GM21447 (cell line): ENCODE data around the gene ALDH18A1.

Experiments used
- ATAC-seq: cut with Tn5 transposase; IDR thresholded peaks from one replicate; pipeline ENCODE4 v1.9.1; 2021; ENCODE audit not compliant: unreplicated experiment

Gene ALDH18A1

DNA sequence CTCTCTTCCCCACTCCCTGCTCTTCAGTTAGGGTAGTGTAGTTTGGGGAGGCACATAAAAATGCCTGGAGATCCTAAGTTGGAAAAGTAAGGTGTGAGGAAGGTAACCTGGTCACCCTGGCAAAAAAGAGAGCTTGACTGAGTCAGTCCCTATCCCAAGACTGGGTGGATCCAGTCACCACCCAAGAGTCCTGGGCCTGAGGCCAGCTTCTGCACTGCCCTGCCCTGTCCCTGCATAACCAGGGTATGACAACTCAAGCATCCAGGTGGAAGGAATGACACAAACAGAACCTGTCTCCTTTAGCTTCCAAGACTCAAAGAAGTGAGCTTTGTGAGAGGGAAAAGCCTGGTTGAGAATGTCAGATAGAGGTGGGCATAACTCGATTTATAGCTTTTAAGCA, 68.5 kb downstream of the ALDH18A1 start:
- no peak for ATAC-seq

DNA sequence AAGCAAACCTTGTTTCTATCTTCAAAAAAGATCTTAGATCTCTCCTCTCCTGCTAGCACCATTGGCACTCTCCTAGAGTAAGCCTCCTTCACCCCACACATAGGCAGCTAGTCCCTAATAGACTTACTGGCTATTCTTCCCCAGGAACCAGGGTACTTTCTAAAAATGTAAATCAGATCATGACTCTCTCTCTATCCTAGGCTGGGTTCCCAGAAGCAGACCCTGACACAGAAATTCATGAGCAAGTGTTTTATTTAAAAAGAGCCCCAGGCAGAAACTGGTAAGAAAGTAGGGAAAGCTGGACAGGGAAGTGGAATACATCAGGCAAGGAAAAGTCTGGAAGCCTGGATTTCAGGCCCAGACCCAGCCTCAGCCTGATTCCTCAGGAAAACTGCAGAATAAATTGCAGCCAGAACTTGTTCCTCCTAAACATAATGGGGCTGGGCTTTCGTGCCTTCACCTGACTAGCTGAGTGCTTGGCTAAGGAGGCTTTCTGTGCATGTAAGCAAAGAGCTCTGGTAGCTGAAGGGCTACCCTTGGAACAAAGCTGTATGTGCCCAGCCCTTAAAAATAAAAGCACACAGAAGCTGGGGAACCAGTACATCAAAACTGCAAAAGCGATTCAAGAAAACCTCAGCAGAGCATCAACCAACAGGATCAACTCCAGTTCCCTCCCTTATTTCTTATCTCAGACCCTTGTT, 76.5 kb downstream of the ALDH18A1 start:
- no peak for ATAC-seq

DNA sequence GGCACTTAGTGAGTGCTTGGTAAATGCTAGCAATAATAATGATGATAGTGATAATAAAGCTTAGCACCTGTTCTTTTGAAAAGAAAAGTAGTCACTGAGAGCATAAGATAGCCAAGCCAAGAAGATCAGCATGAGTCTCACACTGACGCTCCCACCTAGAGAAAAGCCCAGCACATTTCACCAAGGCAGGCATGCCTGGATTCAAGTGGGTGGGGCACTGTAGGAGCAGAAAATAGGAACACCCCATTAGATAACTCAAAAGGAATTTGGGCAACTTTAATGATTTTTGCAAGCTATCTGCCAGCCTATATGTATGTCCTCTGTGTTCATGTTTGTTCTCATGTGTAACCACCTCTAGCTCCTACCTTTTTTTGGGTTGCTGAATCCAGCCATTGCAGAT, 77.2 kb downstream of the ALDH18A1 start:
- no peak for ATAC-seq

DNA sequence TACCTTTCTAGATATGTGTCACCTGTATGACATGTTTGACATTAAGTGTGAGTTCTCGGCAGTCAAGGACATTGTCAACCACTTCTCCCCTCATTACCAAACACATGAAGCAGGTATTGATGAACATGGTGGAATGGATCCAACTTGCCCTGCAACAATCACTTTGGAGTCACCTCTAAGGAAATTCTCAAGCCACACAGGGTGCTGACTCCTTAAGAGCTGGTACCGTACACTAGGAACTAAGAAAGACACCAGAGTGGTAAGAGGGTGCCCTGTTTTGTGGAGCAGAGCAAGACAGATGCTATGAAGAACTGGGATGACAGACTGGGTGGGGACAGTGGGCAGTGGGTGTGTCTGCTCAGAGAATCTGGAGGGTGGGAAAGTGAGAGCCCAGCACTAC, 77.9 kb downstream of the ALDH18A1 start:
- no peak for ATAC-seq

DNA sequence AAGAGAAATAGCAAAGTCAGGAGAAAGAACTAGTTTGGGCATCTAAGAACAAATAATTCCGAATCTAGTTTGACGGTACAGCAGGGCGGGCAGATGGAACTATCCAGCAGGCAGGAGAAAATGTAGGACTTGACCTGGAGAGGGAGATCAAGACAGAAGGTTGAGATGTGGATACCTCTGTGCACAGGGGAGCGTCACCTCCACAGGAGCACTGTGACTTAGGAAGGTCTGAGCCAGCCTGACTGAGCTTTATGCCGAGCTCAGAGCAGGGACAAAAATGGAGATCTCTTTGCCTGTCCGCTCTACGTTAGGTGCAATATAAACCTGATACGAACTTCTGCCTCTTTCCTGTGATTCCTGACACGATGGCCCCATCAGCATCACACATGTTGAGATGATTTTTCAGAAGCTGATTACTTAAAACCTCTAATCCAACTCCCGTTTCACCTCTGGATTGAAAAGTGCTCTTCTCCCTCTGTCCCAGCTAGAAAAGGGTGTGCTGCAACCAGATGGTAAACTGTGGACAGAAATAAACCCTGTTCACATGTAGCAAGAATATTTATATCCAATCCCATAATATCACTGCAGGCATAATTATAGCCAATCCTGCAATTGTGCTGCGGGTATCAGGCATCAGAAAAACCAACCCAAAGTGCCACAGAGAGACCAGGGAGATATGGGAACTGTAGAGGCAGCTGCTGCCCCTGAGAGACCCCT, 81.7 kb downstream of the ALDH18A1 start:
- ATAC-seq = no peak

DNA sequence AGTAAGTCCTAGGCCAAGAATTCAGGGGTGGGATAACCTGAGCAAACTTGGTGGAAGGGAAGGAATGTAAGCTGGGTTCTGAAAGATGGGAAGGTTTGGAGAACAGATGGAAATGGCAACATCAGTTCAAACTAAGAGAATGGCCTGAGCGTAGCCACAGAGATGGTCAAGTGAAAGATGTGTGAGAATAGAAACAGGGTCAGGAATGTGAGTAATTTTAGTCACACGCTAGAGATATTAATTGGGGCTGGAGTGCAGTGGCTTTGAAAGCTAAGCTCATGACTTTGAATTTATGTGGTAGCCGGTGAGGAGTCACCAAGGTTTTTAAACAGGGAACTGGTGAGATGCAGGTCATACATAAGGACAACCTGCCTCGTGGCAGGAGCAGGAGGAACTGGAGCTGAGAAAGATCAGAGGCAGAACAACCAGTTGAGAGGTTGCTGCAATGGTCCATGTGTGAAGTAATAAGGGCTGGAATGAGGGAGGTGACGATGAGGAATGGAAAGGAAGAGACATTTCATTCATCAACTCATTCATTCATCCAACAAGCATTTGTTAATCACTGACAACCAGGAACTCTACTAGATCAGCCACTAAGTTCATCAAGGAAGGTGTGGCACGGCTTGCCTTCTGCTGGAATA, 82.4 kb downstream of the ALDH18A1 start:
- ATAC-seq = no peak

DNA sequence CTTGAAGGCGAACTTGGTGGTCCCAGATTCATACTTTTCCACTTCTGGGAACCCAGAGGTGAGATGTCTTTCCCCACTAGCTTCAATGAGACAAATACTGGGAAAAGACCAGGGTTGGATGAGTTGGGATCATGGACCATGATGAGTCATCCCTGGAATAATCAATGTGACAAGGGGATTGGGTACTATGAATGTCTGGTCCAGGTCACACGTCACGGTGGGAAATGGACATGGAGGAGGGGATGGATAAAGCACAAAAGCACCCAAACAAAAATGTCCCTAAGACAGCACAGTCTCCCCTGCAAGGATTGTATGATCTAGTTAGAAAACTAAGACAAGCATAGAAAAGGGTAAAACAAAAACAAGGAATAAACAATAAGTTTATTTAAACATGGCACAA, 83.0 kb downstream of the ALDH18A1 start:
- no peak for ATAC-seq

DNA sequence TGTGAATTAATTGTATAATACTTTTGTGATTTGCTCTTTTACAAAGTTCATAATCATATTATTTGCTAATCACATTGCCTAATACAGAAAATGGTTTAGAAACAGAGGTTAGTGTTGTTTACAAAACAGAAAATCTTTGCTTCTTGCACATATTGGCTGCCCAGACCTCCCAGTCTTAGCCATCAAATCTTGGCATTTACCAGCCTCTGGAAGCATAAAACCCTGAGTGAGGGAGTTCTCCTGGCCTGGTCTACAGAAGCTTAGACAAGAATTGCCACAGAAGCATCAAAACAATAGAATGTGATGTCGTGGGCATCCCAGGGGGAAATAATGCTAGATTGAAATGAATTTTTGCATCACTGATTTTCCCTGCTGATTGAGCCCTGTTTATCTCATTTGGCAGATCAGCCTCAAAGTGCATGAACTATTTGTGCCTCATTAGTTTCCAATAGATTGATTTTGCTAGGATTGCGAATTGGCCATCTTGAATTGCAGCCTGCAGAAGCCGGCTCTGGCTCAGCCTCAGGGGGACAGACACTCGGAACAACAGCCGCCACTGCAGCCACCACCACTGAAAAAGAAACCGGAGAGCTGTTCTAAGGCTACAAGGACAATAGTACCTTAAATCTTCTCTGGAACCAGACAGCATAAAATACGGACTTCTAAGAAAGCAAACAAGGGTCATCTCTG, 84.2 kb downstream of the ALDH18A1 start:
- no peak for ATAC-seq

DNA sequence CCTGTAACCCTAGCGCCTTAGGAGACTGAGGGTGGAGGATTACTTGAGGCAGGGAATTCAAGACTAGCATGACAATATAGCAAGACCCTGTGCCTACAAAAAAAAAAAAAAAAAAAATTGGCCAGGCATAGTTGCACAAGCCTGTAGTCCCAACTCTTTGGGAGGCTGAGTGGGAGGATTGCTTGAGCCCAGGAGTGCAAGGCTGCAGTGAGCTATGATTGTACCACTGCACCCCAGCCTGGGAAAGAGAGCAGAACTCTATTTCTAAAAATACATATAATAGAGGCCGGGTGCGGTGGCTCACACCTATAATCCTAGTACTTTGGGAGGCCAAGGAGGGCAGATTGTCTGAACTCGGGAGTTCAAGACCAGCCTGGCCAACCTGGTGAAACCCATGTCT, 85.1 kb downstream of the ALDH18A1 start:
- ATAC-seq = no peak

DNA sequence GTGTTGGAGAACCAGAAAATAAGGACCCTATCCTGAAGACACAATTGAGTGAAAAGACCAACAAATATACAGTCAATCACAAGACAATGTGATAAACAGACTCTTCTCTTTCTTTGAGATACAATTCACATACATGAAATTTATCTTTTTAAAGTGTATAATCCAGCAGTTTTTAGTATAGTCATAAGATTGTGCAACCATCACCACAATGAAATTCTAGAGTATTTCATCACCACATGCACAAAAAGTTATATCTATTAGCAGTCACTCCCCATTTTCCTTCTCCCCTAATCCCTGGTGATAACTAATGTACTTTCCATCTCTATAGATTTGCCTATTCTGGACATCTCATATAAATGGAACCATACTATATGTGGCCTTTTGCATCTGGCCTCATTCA, 87.1 kb downstream of the ALDH18A1 start:
- no peak for ATAC-seq

DNA sequence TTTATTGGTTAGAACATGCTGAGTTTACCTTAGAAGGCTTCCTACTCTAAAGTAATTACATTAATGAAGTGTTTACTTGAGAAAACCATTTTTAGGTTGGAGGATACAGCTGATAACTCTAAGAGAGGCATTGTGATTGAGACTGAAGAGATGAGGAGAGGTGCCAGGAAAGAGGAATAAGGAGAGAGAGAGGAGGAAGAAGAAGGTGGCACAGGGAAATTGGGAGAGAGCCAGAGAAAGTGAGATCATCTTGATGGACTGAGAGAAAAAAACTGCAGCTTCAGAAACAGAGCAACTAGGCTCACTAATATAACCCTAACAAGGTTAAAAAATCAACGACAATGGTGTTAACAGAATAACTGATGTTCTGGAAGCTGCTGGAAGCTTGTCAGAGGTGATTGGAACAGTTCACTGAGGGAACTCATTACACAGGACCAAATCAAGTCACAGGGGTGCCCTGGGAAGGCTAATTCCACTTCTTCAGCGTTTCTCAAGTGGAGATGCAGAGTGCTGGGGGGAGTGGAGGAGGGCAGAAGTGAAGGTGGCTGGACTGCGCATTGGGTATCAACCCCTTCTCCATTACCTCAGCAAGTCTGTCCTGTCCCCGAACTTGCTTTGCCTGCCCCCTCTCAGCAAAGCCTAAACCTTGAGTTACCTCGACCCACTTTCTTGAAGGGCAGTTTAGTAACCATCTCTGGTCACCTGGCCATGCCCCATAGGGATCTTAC, 88.4 kb downstream of the ALDH18A1 start:
- ATAC-seq = no peak

DNA sequence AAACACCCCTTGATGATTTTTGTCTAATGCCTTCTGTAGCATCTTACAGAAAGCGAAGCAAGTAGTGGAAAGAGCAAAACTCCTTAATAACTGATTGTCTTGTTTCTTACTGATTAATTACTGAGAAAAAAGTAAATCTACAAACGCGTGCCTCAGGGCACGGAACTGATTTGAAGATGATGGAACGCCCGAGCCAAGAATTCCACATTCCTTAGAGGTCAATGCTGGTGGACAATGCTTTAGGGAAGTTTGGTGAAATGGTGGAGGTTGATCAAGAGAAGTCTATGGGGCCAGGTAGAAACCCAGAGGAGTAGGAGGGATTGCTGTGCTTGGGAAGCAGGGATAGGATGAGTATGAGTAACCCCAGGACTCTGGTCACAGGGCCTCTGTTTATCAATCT, 90.4 kb downstream of the ALDH18A1 start:
- ATAC-seq = no peak

DNA sequence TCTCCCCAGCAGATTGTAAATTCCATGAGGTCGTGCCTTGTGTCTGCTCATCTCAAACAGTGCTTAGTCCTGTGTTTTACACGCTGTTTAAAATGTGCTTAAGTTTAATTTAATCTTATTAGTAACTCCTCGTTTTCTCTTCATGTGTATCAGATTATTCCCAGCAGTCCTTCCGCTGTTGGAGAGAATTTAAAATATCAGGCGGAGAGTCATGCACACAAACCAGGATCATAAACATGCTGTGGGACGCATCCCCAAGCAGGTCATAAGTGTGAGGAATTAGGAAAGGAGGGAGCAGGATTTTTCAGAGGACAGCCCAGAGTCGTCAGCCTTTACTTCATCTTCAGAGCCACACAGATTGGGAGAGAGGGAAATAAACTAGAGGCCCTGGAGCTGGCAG, 91.2 kb downstream of the ALDH18A1 start:
- no peak for ATAC-seq

DNA sequence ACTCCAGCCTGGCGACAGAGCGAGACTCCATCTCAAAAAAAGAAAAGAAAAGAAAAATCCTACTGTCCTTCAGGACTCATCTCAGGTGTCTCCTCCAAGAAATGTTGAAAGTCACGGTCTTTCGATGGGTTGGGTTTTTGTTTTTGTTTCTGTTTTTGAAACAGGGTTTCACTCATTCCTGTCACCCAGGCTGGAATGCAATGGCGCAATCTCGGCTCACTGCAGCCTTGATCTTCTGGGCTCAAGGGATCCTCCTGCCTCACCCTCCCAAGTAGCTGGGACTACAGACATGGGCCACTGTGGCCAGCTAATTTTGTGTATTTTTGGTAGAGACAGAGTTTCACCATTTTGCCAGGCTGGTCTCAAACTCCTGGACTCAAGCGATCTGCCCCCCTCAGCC, 92.2 kb downstream of the ALDH18A1 start:
- ATAC-seq = no peak

DNA sequence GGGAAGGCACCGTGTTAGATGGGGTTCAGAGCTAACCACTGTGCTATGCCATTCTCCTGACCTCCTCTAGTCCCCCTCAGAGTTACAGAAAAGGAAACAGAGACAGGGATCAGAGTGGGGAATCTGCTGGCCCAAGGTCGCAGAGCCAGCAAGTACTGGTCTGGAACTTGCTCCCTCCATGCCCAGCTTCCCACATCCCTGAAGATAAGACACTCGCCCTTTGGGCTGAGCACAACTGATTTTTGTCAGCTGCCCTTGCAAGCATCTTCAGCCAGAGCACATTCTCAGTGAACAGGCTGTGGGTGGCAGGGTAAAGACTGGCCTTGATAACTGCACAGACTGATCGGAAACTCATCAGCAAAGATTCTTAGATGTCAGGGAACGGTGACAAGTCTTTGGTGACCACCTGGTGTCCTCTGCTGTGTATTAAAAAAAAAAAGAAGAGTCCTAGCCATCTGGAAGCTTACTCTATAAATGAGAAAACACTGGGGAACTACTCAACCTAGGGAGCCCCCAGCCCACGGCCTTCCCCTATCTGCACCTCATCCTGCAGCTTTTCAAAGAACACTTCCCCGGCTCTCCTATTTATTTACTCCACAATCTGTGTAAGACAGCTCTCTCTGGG, 94.1 kb downstream of the ALDH18A1 start:
- ATAC-seq = no peak

DNA sequence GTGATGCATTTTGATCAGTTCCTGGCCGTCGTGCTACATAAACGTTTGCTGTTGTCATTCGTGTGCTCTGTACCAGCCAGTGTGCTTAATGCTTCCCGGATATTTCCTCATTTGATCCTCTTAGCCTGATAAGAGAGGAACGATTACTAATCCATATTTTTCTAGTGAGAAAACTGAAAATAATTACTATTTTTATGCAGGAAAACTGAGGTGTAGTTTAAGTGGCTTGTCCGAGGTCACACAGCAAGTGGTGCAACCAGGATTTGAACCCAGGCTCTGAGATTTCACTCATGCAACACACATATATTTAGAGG, 94.7 kb downstream of the ALDH18A1 start:
- ATAC-seq = no peak

DNA sequence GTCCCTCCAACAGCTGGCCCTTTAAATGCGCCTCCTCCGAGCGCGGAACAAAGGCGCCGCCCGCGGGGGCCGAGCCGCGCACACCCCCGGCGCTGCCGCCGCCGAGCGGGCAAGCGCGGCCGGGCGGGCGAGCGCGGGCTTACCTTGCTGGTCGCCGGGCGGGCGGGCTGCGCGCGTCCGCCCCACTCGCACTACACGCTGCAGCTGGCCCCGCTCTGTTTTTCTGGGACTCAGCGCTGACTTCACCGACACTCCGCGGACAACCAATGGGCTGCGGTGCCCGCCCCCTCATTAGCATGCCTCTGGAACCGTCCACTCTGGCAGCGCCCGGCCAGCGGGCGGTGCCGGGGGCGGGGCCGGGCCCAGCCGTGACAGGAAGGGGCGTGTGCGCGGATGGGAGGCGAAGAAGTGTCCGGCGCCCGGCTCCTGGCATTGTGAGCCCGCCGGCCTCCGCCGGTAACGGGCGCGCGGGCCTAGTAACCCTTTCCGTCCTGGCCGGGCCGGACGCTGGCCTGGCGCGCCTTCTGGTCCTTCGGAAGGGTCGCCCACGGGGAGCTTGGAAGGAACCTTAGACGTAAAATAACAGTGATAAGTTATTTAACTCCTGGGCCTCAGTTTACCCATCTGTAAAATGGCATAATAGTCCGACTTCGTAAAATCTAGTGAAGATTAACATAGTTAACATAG, 95.2 kb downstream of the ALDH18A1 start, which contains the start of gene SORBS1:
Gene SORBS1, minus strand, starts transcription at position 195 of the 687 bp plus-strand sequence. CDS start 120,236 bp downstream, outside the sequence.
- ATAC-seq = peak; percentile 99

DNA sequence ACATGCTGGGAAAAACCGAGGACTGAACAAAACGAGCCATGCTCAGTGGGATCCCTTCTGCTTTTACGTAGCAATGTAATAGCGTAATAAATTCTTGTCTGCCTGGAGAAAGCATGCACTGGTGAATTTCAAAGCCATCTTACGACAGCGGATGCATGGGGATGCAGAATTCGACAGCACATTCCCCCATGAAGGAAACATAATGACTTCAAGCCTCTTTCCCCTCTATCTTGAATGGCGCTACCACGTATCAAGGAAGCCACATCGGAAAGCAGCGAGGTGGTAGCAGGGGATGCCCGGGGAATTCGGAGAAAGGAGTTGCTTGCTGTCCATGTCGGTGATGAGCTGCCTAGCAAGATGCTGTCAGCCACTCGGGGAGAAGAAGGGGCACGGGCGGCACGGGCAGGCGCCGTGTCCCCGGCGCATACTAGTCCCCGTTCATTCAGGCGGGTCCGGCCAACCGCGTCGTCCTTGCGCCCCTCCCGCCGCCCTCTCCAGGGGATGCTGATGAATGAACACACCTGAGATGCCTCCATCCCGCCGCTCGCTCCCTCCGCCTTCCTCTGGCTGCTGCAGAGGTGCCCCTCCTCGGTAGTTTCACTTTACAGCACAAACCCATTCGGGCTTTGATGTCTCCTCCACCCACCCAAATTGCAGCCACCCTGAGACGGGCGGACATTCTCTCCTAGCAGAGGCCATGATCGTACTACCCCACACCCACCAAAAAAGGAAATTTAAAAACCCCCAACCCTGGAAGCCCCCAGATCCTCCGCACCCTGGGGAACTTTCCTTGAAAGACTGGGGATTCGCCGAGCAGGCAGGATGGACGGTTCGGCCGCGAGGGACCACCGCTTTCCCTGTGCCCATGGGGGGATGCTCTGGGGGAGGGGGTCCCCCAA, 96.0 kb downstream of the ALDH18A1 start:
- ATAC-seq = no peak

DNA sequence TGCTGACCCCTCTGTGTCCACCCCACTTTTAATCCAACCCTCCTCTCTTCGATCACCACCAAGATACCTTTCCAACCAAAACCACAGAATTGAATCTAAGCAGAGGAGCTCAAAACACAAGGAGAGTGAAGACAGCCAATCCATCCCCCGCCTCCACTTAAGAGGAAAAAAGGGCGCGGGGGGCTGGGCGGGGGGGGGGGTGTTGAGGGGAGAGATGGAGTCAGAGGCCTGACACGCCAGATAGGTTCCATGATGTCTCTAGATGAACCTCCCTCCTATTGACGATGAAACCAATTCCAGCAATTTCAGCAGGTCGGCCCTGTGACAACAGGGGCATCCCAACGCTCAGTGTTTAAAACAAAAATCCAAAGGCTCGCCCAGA, 96.6 kb downstream of the ALDH18A1 start:
- ATAC-seq = no peak
